ENCODE measurements around the gene REELD1. TPM values are rescaled to one million over a fixed set of nuclear protein-coding genes. Genes with fewer than 3 reads are reported as not detected.

REELD1 gene
- total and polyA plus RNA-seq, 9 donors: 0.08 to 0.13 (median 0.11) TPM; not detected in 6

- Histone ChIP-seq H3K36me3 (ENCODE audit: control insufficient read depth, insufficient read depth, low read length) (no peaks in the 10 kb centered on the region), H3K27me3 (ENCODE audit: control insufficient read depth, insufficient read depth, low read length) (no peaks in the 10 kb centered on the region), H3K4me3 (ENCODE audit: low read length) (no peak overlapping the region), H3K9me3 (replicated peaks; ENCODE audit: control insufficient read depth, low read depth, low read length) (no peaks in the 10 kb centered on the region), H3K4me1 (ENCODE audit: control insufficient read depth, insufficient read depth, low read length) (peaks cover 34% of the 10 kb centered on the region), H3K27ac (ENCODE audit: low read length) (no peak overlapping the region)
- DNase-seq: no peak
- 82% methylated on average over 7 of the region's 9 CpGs for WGBS (ENCODE audit: insufficient coverage)
Observed at GRCh38 chr4:146244496-146244895, 30.2 kb downstream of the REELD1 start.

- Histone ChIP-seq H3K9me3 (replicated peaks; ENCODE audit: control insufficient read depth, low read depth, low read length) (no peaks in the 10 kb centered on the region), H3K36me3 (ENCODE audit: control insufficient read depth, insufficient read depth, low read length) (no peaks in the 10 kb centered on the region), H3K27me3 (ENCODE audit: control insufficient read depth, insufficient read depth, low read length) (no peaks in the 10 kb centered on the region), H3K4me1 (ENCODE audit: control insufficient read depth, insufficient read depth, low read length) (peaks cover 34% of the 10 kb centered on the region), H3K27ac (ENCODE audit: low read length) (peak overlapping the region; percentile 60), H3K4me3 (ENCODE audit: low read length) (no peak overlapping the region)
- 74% methylated on average over 2 of the region's 3 CpGs for WGBS (ENCODE audit: insufficient coverage)
- DNase-seq: peak; percentile 30
Observed at GRCh38 chr4:146245246-146245645, 30.9 kb downstream of the REELD1 start.

GRCh38 chr4:146245850-146246249, 31.5 kb downstream of the REELD1 start:
- Histone ChIP-seq H3K9me3 (replicated peaks; ENCODE audit: control insufficient read depth, low read depth, low read length) (no peaks in the 10 kb centered on the region), H3K27me3 (ENCODE audit: control insufficient read depth, insufficient read depth, low read length) (no peaks in the 10 kb centered on the region), H3K27ac (ENCODE audit: low read length) (peak overlapping the region; percentile 52), H3K36me3 (ENCODE audit: control insufficient read depth, insufficient read depth, low read length) (no peaks in the 10 kb centered on the region), H3K4me1 (ENCODE audit: control insufficient read depth, insufficient read depth, low read length) (peaks cover 34% of the 10 kb centered on the region), H3K4me3 (ENCODE audit: low read length) (no peak overlapping the region)
- WGBS (ENCODE audit: insufficient coverage): 34% methylated on average over 3 of the region's 4 CpGs
- DNase-seq: peak; percentile 90

- whole genome bisulfite sequencing (ENCODE audit: insufficient coverage): 55% methylated on average over 5 of the region's 6 CpGs
- Histone ChIP-seq H3K9me3 (replicated peaks; ENCODE audit: control insufficient read depth, low read depth, low read length) (no peaks in the 10 kb centered on the region), H3K4me3 (ENCODE audit: low read length) (no peak overlapping the region), H3K4me1 (ENCODE audit: control insufficient read depth, insufficient read depth, low read length) (peaks cover 32% of the 10 kb centered on the region), H3K27ac (ENCODE audit: low read length) (no peak overlapping the region), H3K36me3 (ENCODE audit: control insufficient read depth, insufficient read depth, low read length) (no peaks in the 10 kb centered on the region), H3K27me3 (ENCODE audit: control insufficient read depth, insufficient read depth, low read length) (no peaks in the 10 kb centered on the region)
- no peak for DNase-seq
Observed at GRCh38 chr4:146246381-146246780, 32.0 kb downstream of the REELD1 start.

- H3K27ac ChIP-seq (ENCODE audit: low read length): no peak overlapping the region
- no peaks in the 10 kb centered on the region for H3K36me3 ChIP-seq (ENCODE audit: control insufficient read depth, insufficient read depth, low read length)
- H3K4me3 ChIP-seq (ENCODE audit: low read length): no peak overlapping the region
- no peaks in the 10 kb centered on the region for H3K27me3 ChIP-seq (ENCODE audit: control insufficient read depth, insufficient read depth, low read length)
- peaks cover 27% of the 10 kb centered on the region for H3K4me1 ChIP-seq (ENCODE audit: control insufficient read depth, insufficient read depth, low read length)
- no peak for DNase-seq
- H3K9me3 ChIP-seq (replicated peaks; ENCODE audit: control insufficient read depth, low read depth, low read length): no peaks in the 10 kb centered on the region
- WGBS (ENCODE audit: insufficient coverage): 58% methylated on average over 2 of the region's 2 CpGs
Observed at GRCh38 chr4:146247356-146247755, 33.0 kb downstream of the REELD1 start.

- 94% methylated on average over 2 of the region's 5 CpGs for WGBS (ENCODE audit: insufficient coverage)
- no peaks in the 10 kb centered on the region for H3K27me3 ChIP-seq (ENCODE audit: control insufficient read depth, insufficient read depth, low read length)
- H3K9me3 ChIP-seq (replicated peaks; ENCODE audit: control insufficient read depth, low read depth, low read length): no peaks in the 10 kb centered on the region
- H3K36me3 ChIP-seq (ENCODE audit: control insufficient read depth, insufficient read depth, low read length): peaks cover 3% of the 10 kb centered on the region
- no peak overlapping the region for H3K27ac ChIP-seq (ENCODE audit: low read length)
- no peaks in the 10 kb centered on the region for H3K4me1 ChIP-seq (ENCODE audit: control insufficient read depth, insufficient read depth, low read length)
- H3K4me3 ChIP-seq (ENCODE audit: low read length): no peak overlapping the region
- no peak for DNase-seq
Observed at GRCh38 chr4:146252969-146253611, 38.8 kb downstream of the REELD1 start.

GRCh38 chr4:146255463-146255862, 41.1 kb downstream of the REELD1 start:
- Histone ChIP-seq H3K4me3 (ENCODE audit: low read length) (no peak overlapping the region), H3K9me3 (replicated peaks; ENCODE audit: control insufficient read depth, low read depth, low read length) (no peaks in the 10 kb centered on the region), H3K36me3 (ENCODE audit: control insufficient read depth, insufficient read depth, low read length) (peaks cover 3% of the 10 kb centered on the region), H3K4me1 (ENCODE audit: control insufficient read depth, insufficient read depth, low read length) (no peaks in the 10 kb centered on the region), H3K27me3 (ENCODE audit: control insufficient read depth, insufficient read depth, low read length) (no peaks in the 10 kb centered on the region), H3K27ac (ENCODE audit: low read length) (no peak overlapping the region)
- WGBS (ENCODE audit: insufficient coverage): 57% methylated on average over 1 of the region's 1 CpG
- peak; percentile 44 for DNase-seq

GRCh38 chr4:146255874-146256273, 41.5 kb downstream of the REELD1 start:
- no peak for DNase-seq
- Histone ChIP-seq H3K9me3 (replicated peaks; ENCODE audit: control insufficient read depth, low read depth, low read length) (no peaks in the 10 kb centered on the region), H3K4me3 (ENCODE audit: low read length) (no peak overlapping the region), H3K27me3 (ENCODE audit: control insufficient read depth, insufficient read depth, low read length) (no peaks in the 10 kb centered on the region), H3K4me1 (ENCODE audit: control insufficient read depth, insufficient read depth, low read length) (peaks cover 1% of the 10 kb centered on the region), H3K36me3 (ENCODE audit: control insufficient read depth, insufficient read depth, low read length) (peaks cover 3% of the 10 kb centered on the region), H3K27ac (ENCODE audit: low read length) (no peak overlapping the region)
- no CpG with 5 or more reads among the region's 3 CpGs for WGBS (ENCODE audit: insufficient coverage)

GRCh38 chr4:146256328-146256727, 42.0 kb downstream of the REELD1 start:
- no CpG with 5 or more reads among the region's 1 CpG for WGBS (ENCODE audit: insufficient coverage)
- Histone ChIP-seq H3K9me3 (replicated peaks; ENCODE audit: control insufficient read depth, low read depth, low read length) (no peaks in the 10 kb centered on the region), H3K4me3 (ENCODE audit: low read length) (no peak overlapping the region), H3K4me1 (ENCODE audit: control insufficient read depth, insufficient read depth, low read length) (peaks cover 4% of the 10 kb centered on the region), H3K27ac (ENCODE audit: low read length) (no peak overlapping the region), H3K36me3 (ENCODE audit: control insufficient read depth, insufficient read depth, low read length) (peaks cover 3% of the 10 kb centered on the region), H3K27me3 (ENCODE audit: control insufficient read depth, insufficient read depth, low read length) (no peaks in the 10 kb centered on the region)
- no peak for DNase-seq

GRCh38 chr4:146257511-146257910, 43.2 kb downstream of the REELD1 start:
- no CpG with 5 or more reads among the region's 1 CpG for WGBS (ENCODE audit: insufficient coverage)
- Histone ChIP-seq H3K4me1 (ENCODE audit: control insufficient read depth, insufficient read depth, low read length) (peaks cover 4% of the 10 kb centered on the region), H3K9me3 (replicated peaks; ENCODE audit: control insufficient read depth, low read depth, low read length) (no peaks in the 10 kb centered on the region)

GRCh38 chr4:146260521-146260920, 46.2 kb downstream of the REELD1 start:
- H3K4me1 ChIP-seq (ENCODE audit: control insufficient read depth, insufficient read depth, low read length): peaks cover 6% of the 10 kb centered on the region
- 94% methylated on average over 3 of the region's 4 CpGs for WGBS (ENCODE audit: insufficient coverage)
- no peaks in the 10 kb centered on the region for H3K9me3 ChIP-seq (replicated peaks; ENCODE audit: control insufficient read depth, low read depth, low read length)
- peaks cover 3% of the 10 kb centered on the region for H3K36me3 ChIP-seq (ENCODE audit: control insufficient read depth, insufficient read depth, low read length)
- DNase-seq: no peak
- no peaks in the 10 kb centered on the region for H3K27me3 ChIP-seq (ENCODE audit: control insufficient read depth, insufficient read depth, low read length)
- no peak overlapping the region for H3K4me3 ChIP-seq (ENCODE audit: low read length)
- H3K27ac ChIP-seq (ENCODE audit: low read length): peak overlapping the region; percentile 47

More at GRCh38 chr4:146257511-146257910, 43.2 kb downstream of the REELD1 start:
- Histone ChIP-seq H3K27ac (ENCODE audit: low read length) (no peak overlapping the region), H3K36me3 (ENCODE audit: control insufficient read depth, insufficient read depth, low read length) (peaks cover 3% of the 10 kb centered on the region), H3K4me3 (ENCODE audit: low read length) (no peak overlapping the region), H3K27me3 (ENCODE audit: control insufficient read depth, insufficient read depth, low read length) (no peaks in the 10 kb centered on the region)
- no peak for DNase-seq
